K562 (cell line): ENCODE measurements around the gene SRRT. TPM values are rescaled to one million over a fixed set of nuclear protein-coding genes. Genes with fewer than 3 reads are reported as not detected.
A peak's percentile ranks its signal among the peaks of the same experiment; 100 is the strongest.

Experiments used
- ATF4 ChIP-seq: fragments of 450-650 bp; formaldehyde crosslinking; IDR thresholded peaks from 2 replicates; pipeline ENCODE4 v1.4.0; 2022; ENCODE audit warnings: mild to moderate bottlenecking, moderate library complexity
- ATF6 ChIP-seq: sonication (generic); formaldehyde crosslinking; IDR thresholded peaks from 2 replicates; pipeline ENCODE4 v1.4.0; 2020; ENCODE audit warnings: mild to moderate bottlenecking, missing genetic modification reagents
- CBX2 ChIP-seq: fragments of 200-600 bp; sonication (generic); IDR thresholded peaks from one replicate; pipeline ENCODE4 v1.6.1; 2012; ENCODE audit warnings: mild to moderate bottlenecking, low read length, inconsistent platforms; ENCODE audit not compliant: insufficient read depth, poor library complexity, severe bottlenecking
- CCNT2 ChIP-seq: IDR thresholded peaks from 2 replicates; pipeline ENCODE4 v1.6.1; 2011; ENCODE audit warnings: borderline replicate concordance, low read depth, mild to moderate bottlenecking, moderate library complexity, mixed read lengths, low read length; ENCODE audit not compliant: insufficient read length; ENCODE audit errors: extremely low read depth
- CREBBP ChIP-seq: IDR thresholded peaks from one replicate; pipeline ENCODE4 v1.6.1; 2012; ENCODE audit warnings: low read depth, mild to moderate bottlenecking, control low read depth, inconsistent platforms, low read length
- MCM2 ChIP-seq: fragments of 450-650 bp; IDR thresholded peaks from 2 replicates; pipeline ENCODE4 v1.6.1; 2017; ENCODE audit warnings: low read depth, mild to moderate bottlenecking
- MEIS2 ChIP-seq: fragments of 450-650 bp; IDR thresholded peaks from 2 replicates; pipeline ENCODE4 v1.6.1; 2014; ENCODE audit warnings: mild to moderate bottlenecking; ENCODE audit not compliant: partially characterized antibody
- RB1 ChIP-seq: fragments of 450-650 bp; IDR thresholded peaks from 2 replicates; pipeline ENCODE4 v1.6.1; 2017; ENCODE audit warnings: low read depth, mild to moderate bottlenecking
- THAP12 ChIP-seq: fragments of 250-450 bp; sonication (Bioruptor Pico); IDR thresholded peaks from 2 replicates; pipeline ENCODE4 v1.9.0; 2021; ENCODE audit warnings: mild to moderate bottlenecking, inconsistent platforms
- YBX1 ChIP-seq: fragments of 450-650 bp; IDR thresholded peaks from 2 replicates; pipeline ENCODE4 v1.7.1; 2016; ENCODE audit warnings: mild to moderate bottlenecking
- YY1 ChIP-seq, 3 experiments: IDR thresholded peaks; 2 replicates each; pipeline ENCODE4 v1.6.1; 2011; ENCODE audit warnings: low read length in 2 of 3, mild to moderate bottlenecking in 2 of 3, moderate library complexity in 2 of 3, borderline replicate concordance in 1 of 3, control low read depth in 1 of 3, low read depth in 1 of 3; ENCODE audit not compliant: insufficient read depth in 3 of 3, insufficient replicate concordance in 2 of 3, control insufficient read depth in 1 of 3, insufficient read length in 1 of 3; ENCODE audit errors: extremely low read depth in 1 of 3
- ZFX ChIP-seq: sonication (generic); formaldehyde crosslinking; IDR thresholded peaks from 2 replicates; pipeline ENCODE4 v1.8.0; 2022; ENCODE audit warnings: mild to moderate bottlenecking, missing genetic modification reagents, moderate library complexity
- ZNF324 ChIP-seq: fragments of 250-450 bp; sonication (Bioruptor Pico); IDR thresholded peaks from 2 replicates; pipeline ENCODE4 v1.4.0; 2020; ENCODE audit warnings: mild to moderate bottlenecking
- ZNF639 ChIP-seq, 2 experiments: fragments of 200-800 bp in 1 of 2; sonication (Bioruptor generic) in 1 of 2; sonication (generic) in 1 of 2; formaldehyde crosslinking in 1 of 2; IDR thresholded peaks in 1 of 2; conservative IDR thresholded peaks in 1 of 2; 2 replicates each; pipeline versions ENCODE4 v1.5.0 to v1.6.1; 2016 to 2020; ENCODE audit warnings: missing compliant biosample characterization in 1 of 2, missing genetic modification characterization in 1 of 2, missing genetic modification reagents in 1 of 2
- polyA plus RNA-seq, 8 experiments: library from polyadenylated mRNA; depleted of rRNA in 4 of 8; stranded (reverse) in 5 of 8; unstranded in 3 of 8; fragments of >200 nt; fragmentation: Nextera tagmentation in 2 of 8; fragmentation: Illumina TruSeq in 1 of 8; extraction: Ambion mirVana in 2 of 8; extraction: Trizol in 1 of 8; gene quantifications; 2 replicates each; pipeline versions ENCODE4 v1.2.1 to v1.2.3, GENCODE V29; 2011 to 2014; ENCODE audit warnings: inconsistent platforms in 1 of 8, missing spikeins in 1 of 8
- total RNA-seq, 7 experiments: library from RNA; depleted of rRNA in 6 of 7; stranded (reverse); fragments of >200 nt in 6 of 7; fragmentation: Illumina TruSeq in 2 of 7; extraction: Trizol in 2 of 7; gene quantifications; 2 replicates each; pipeline versions ENCODE4 v1.2.1 to v1.2.3, GENCODE V29; 2011 to 2021; ENCODE audit warnings: low replicate concordance in 1 of 7
- TF ChIP-seq, protein P1 (sequence below): fragments of 250-450 bp; sonication (Bioruptor Pico); IDR thresholded peaks from 2 replicates; pipeline ENCODE4 v1.5.0; 2021; ENCODE audit warnings: mild to moderate bottlenecking, borderline replicate concordance

Gene SRRT
- total and polyA plus RNA-seq, 9 of the 15 experiments (the other 6 are each of a cell fraction or from before 2014, with no cell fraction given) = 10.3 to 263 (median 84.4) TPM

- TF ChIP-seq YY1 (IDR thresholded peaks at IDR 0.05; ENCODE audit: borderline replicate concordance in 1 of 3, control insufficient read depth in 1 of 3, extremely low read depth in 1 of 3, insufficient read depth in 3 of 3, insufficient read length in 1 of 3, insufficient replicate concordance in 2 of 3, low read depth in 1 of 3, low read length in 2 of 3) (peak; percentile 67 to 96 (median 94)), MEIS2 (peak; percentile 84), CCNT2 (peak; percentile 72), YBX1 (no peak), CBX2 (no peak), ZNF639 (CRISPR knock-in tag; conservative IDR thresholded peaks at IDR 0.05 in 1 of 2, IDR thresholded peaks at IDR 0.05 in 1 of 2) (peak in 1 of 2 experiments; percentile 92; a peak in 2 of 4 replicates), ZFX (CRISPR knock-in tag) (peak; percentile 98), ZNF324 (CRISPR knock-in tag) (peak; percentile 56; the same call in 1 of the 2 replicates), ATF6 (peak; percentile 70; the same call in 1 of the 2 replicates), THAP12 (CRISPR knock-in tag) (peak; percentile 92), ATF4 (CRISPR knock-in tag) (peak; percentile 66), RB1 (peak; percentile 92), MCM2 (no peak), CREBBP (no peak)
- TF ChIP-seq, protein P1, sequence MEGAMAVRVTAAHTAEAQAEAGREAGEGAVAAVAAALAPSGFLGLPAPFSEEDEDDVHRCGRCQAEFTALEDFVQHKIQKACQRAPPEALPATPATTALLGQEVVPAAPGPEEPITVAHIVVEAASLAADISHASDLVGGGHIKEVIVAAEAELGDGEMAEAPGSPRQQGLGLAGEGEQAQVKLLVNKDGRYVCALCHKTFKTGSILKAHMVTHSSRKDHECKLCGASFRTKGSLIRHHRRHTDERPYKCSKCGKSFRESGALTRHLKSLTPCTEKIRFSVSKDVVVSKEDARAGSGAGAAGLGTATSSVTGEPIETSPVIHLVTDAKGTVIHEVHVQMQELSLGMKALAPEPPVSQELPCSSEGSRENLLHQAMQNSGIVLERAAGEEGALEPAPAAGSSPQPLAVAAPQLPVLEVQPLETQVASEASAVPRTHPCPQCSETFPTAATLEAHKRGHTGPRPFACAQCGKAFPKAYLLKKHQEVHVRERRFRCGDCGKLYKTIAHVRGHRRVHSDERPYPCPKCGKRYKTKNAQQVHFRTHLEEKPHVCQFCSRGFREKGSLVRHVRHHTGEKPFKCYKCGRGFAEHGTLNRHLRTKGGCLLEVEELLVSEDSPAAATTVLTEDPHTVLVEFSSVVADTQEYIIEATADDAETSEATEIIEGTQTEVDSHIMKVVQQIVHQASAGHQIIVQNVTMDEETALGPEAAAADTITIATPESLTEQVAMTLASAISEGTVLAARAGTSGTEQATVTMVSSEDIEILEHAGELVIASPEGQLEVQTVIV (CRISPR knock-in tag) = no peak
These were observed at the start of gene SRRT (continued) for GRCh38 chr7:100874577-100875355.
